Limb (tissue), 2 donors: ENCODE measurements around the gene LRRC28.
A peak's percentile ranks its signal among the peaks of the same experiment; 100 is the strongest.

Experiments
- DNase-seq, 2 donors: peaks; one replicate each; pipeline ENCODE4 v3.0.0-alpha.2; 2016; ENCODE audit errors: extremely low spot score in 2 of 2

The LRRC28 gene

GRCh38 chr15:99433757-99434450 is 182.6 kb downstream of the LRRC28 start:
- no peak for DNase-seq

DNA sequence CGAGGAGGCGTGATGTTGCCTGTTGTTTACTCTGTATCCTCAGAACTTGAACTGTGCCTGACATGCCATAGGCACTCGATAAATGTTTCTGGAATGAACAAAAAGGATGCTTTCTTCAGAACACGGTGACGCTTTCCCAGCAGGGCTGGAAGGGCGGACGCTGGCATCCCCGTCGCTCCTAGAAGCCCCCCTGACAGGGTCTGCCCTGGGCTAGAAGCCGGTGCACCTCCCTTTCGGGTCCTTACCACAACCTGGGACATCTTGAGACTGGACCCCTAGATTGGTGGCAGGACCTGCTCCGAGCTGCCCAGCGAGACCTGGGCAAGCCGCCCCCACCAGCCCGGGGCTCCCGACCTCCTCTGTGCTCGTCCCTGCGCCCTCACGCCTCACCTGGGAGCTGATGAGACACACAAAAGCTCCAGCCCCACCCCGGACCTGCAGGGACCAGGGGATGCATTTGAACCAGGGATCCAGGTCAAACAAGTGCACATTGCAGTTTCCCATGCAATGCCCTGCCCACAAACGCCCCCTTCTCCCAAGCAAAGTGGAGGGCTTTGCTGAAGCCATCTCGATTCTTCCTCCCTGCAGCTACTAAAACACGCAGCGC is 183.3 kb downstream of the LRRC28 start:
- DNase-seq = no peak

DNA sequence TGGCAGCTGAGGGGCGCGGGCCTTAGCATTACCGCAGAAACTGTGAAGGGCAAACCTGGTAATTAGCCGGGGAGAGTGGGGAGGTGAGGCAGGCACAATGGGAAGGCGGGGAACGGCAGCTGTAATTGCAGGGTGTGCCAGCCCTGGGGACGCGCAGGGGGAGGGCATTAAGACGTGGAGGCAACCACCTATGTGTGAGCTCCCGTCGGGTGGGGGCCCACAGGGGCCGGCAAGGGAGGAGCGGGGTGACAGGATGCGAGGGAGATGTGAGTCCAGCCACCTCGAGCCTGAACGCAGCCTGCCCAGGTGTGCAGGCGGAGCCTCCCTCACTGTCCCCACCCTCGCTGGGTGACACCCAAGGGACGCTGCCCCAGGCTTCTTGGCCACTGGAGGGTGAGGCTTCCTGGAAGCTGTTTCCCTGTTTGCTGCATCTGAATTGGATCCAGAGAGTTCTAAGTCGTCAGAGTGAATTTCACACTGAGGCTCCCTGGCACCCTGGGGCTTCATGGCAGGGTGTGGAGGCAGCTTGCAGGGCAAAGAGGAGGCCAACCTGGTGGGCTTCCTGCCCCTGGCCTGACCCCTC is 183.9 kb downstream of the LRRC28 start:
- peak in 1 of 2 donors; percentile 32 for DNase-seq

- DNase-seq = peak in 1 of 2 donors; percentile 24
Measured at GRCh38 chr15:99435877-99436541, 184.7 kb downstream of the LRRC28 start.

DNA sequence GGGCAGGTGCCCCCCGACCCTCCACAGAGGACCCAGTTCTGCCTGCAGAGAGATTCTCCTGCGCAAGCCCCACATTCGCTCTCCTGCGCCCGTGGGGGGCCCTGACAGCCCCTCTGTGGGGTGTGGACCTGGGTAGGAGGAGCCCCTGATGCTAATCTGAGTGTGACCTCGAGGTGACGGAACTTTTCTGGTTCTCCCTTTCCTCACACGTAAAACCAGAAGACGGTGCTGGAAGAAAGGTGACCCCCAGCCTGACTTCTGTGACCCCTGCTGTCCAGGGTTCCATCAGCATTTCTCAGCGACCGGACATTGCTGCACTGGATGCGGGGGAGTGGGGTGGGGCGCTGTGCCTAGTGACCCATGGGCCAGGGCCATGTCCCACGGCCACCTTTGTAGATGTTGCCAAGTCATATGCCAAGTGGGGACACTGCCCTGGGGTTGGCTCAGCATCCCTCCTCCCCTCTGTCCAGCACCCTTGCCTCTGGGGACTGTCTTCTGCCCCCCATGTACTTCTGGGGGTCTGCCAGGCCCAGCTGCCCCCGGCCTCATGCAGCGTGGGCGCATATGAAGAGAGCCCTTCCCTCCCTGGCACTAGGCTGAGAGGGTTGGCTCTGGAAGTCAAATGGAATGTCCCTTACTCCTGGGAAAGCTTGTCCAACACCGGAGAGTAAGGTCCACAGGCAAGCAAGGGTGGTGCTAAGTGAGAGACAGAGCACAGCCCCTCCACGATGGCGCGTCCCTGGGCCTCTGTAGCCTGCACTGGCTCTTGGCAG is 185.4 kb downstream of the LRRC28 start:
- no peak for DNase-seq

- no peak for DNase-seq
Measured at GRCh38 chr15:99437315-99438223, 186.3 kb downstream of the LRRC28 start.

- DNase-seq = no peak
Measured at GRCh38 chr15:99438224-99438585, 186.9 kb downstream of the LRRC28 start.

- DNase-seq = no peak
Measured at GRCh38 chr15:99438691-99439523, 187.6 kb downstream of the LRRC28 start.

DNA sequence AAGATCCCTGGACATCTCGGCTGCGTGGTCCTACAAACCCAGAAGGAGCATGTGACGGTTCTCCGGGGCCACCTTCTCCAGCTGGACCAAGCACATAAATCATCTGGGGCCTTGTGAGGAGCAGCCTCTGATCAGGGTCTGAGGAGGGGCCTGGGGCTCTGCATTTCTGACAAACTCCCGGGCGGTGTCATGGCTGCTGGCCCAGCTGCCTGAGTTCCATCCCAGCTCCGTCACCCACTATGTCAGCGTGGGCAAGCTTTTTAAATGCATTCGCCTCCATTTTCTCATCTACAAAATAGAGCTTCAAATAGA is 188.2 kb downstream of the LRRC28 start:
- DNase-seq = no peak

DNA sequence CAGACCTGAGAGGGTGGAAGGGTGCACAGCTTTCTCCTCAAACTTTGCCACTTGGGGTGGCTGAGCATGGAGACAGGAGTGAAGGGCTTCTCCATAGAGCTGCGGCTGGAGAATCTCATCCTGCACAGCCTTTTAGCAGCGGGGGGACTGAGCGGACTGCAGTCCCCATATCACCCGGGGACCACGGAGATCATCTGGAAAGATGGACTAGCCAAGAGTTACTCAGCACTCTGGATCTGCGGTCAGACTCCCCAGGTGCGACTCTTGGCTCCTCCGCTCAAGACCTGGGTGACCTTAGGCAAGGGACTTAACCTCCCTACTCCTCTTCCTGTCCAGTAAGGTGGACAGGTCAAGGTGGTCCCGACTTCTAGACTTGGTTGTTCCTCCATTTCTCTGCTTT is 188.7 kb downstream of the LRRC28 start:
- DNase-seq = no peak
